Activated CD4-positive, alpha-beta T cell treated with anti-CD3 and anti-CD28 coated beads for 36 hours (primary cell): ENCODE results near the gene IQCK. TPM values are rescaled to one million over a fixed set of nuclear protein-coding genes. Genes with fewer than 3 reads are reported as not detected.

Experiments
- ATAC-seq: fragments of 200-7000 bp; cut with Tn5 transposase; one replicate; pipeline ENCODE4 v1.10.0; 2021; ENCODE audit warnings: mild to moderate bottlenecking, moderate library complexity
- CTCF ChIA-PET: fragments of 350-600 bp; sonication (Branson Sonifier 250); formaldehyde crosslinking; loops from one replicate; lab custom pipeline; 2021; ENCODE audit warnings: antibody characterized with exemption; lab: Charles Lee
- POLR2A ChIA-PET: fragments of 350-600 bp; sonication (Branson Sonifier 250); formaldehyde crosslinking; loops from one replicate; lab custom pipeline; 2021; ENCODE audit warnings: antibody characterized with exemption, inconsistent platforms; lab: Charles Lee
- DNase-seq: peaks from one replicate; pipeline ENCODE4 v3.0.0-alpha.2; 2020
- H3K27ac Mint-ChIP-seq: one replicate; pipeline ENCODE4 v1.8.0; 2021; ENCODE audit warnings: mixed read lengths
- H3K27me3 Mint-ChIP-seq: one replicate; pipeline ENCODE4 v1.8.0; 2021; ENCODE audit warnings: mixed read lengths
- H3K36me3 Mint-ChIP-seq: one replicate; pipeline ENCODE4 v1.8.0; 2021; ENCODE audit warnings: low read depth, mixed read lengths
- H3K4me1 Mint-ChIP-seq: one replicate; pipeline ENCODE4 v1.8.0; 2021; ENCODE audit warnings: mixed read lengths
- H3K4me3 Mint-ChIP-seq: one replicate; pipeline ENCODE4 v1.8.0; 2021; ENCODE audit warnings: mild to moderate bottlenecking, moderate library complexity, mixed read lengths
- H3K9me3 Mint-ChIP-seq: one replicate; pipeline ENCODE4 v1.8.0; 2021; ENCODE audit warnings: low read depth, mixed read lengths
- intact Hi-C, 2 experiments: fragments of 100-400 bp; cut with DNase I in 1 of 2; cut with micrococcal nuclease in 1 of 2; formaldehyde crosslinking; loops; one replicate each; pipeline versions ENCODE4 v1.14.2 to v1.15.1; 2022 to 2024; cut with DNase I, micrococcal nuclease
- total RNA-seq, 2 experiments: library from RNA; stranded (reverse); gene quantifications; one replicate each; pipeline ENCODE4 v1.2.3, GENCODE V29; 2021

Gene IQCK
- total RNA-seq, 2 experiments from 2014 or later = 2.7 to 3.5 TPM

DNA sequence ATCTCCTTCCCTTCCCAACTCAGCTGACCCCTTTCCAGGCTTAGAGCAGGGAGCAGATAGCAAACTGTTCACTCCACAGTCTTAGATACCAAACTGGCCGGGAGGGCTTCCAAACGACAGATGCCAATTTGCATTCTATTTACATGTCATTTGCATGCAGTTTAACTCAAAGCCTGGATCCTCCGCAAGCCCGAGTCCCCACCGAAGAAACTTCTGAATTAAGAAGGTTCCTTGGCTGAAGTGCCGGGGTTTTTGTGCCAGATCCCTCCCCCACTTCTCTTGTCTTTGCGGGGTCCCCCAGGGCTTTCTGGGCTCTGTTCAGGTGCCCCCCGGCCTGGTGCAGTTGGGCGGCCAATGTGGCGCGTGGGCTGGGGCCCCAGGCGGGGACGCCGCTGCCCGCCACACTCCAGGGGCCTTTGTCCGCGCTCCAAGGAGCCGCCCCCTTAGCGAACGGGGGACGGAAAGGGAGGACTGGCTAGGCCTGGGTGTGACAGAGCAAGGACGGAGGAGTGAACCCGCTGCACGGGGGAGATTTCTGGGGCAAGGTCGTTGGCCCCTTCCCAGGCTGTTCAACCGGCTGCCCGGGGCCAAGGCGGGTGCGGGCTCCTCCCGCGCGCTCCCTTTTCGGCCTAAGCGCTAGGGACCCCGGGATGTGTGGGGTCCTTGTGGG is 165.4 kb downstream of the IQCK start:
- DNase-seq = peak; percentile 10
- intact Hi-C loops = loop anchor here in 1 of 2 experiments (10.0 kb wide), 2 partner anchors 359 to 799 kb away; partner anchors contain the start of genes CCP110 and GDE1
- H3K36me3 Mint-ChIP-seq = no peaks in the 10 kb centered on the region
- no peaks in the 10 kb centered on the region for H3K9me3 Mint-ChIP-seq
- ATAC-seq = no peak
- peaks cover 18% of the 10 kb centered on the region for H3K27me3 Mint-ChIP-seq
- ChIA-PET POLR2A (no interaction called here), CTCF (interaction anchor here (0.5 to 1.5 kb wide), 4 partner anchors 9 to 300 kb away, joined by 3 to 6 read pairs (median 4); no protein-coding TSS in a partner anchor)
- H3K4me1 Mint-ChIP-seq = peaks cover 20% of the 10 kb centered on the region
- H3K4me3 Mint-ChIP-seq = no peak overlapping the region
- no peak overlapping the region for H3K27ac Mint-ChIP-seq

DNA sequence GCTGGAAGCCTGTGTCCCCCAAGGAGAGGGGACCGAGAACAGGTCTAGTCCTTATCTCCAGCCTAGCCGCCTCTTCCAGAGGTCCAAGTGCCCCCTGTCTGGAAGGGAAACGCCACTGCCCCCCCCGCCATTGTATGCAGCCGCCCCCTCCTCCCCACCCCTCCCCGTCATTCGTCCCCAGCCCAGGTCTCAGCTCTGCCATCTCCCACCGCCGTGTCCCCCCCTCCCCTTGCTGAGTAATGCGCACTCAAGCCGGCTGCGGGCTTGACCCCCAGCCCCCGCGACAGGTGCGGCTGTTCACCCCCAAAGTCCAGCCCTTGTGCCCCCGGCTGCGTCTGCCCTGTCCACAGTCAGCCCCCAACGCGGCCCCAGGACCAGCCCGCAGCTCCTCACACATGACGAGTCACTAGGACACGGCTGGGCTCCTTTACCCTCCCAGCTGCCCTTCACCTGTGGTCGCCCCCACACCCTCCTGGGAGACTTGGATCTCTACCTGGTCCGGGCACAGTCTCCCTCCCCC is 166.0 kb downstream of the IQCK start:
- DNase-seq (peak; percentile 26), ATAC-seq (no peak)
- CTCF ChIA-PET = interaction anchor here (1.2 to 1.4 kb wide), 2 partner anchors 300 to 323 kb away, joined by 3 to 4 read pairs; no protein-coding TSS in a partner anchor
- Mint-ChIP-seq H3K27ac (no peak overlapping the region), H3K4me1 (peaks cover 24% of the 10 kb centered on the region), H3K36me3 (no peaks in the 10 kb centered on the region), H3K4me3 (peak overlapping the region; percentile 71), H3K9me3 (no peaks in the 10 kb centered on the region), H3K27me3 (peaks cover 18% of the 10 kb centered on the region)
- POLR2A ChIA-PET = no interaction called here
- intact Hi-C loops = loop anchor here in 1 of 2 experiments (10.0 kb wide), 2 partner anchors 359 to 799 kb away; partner anchors contain the start of genes CCP110 and GDE1

DNA sequence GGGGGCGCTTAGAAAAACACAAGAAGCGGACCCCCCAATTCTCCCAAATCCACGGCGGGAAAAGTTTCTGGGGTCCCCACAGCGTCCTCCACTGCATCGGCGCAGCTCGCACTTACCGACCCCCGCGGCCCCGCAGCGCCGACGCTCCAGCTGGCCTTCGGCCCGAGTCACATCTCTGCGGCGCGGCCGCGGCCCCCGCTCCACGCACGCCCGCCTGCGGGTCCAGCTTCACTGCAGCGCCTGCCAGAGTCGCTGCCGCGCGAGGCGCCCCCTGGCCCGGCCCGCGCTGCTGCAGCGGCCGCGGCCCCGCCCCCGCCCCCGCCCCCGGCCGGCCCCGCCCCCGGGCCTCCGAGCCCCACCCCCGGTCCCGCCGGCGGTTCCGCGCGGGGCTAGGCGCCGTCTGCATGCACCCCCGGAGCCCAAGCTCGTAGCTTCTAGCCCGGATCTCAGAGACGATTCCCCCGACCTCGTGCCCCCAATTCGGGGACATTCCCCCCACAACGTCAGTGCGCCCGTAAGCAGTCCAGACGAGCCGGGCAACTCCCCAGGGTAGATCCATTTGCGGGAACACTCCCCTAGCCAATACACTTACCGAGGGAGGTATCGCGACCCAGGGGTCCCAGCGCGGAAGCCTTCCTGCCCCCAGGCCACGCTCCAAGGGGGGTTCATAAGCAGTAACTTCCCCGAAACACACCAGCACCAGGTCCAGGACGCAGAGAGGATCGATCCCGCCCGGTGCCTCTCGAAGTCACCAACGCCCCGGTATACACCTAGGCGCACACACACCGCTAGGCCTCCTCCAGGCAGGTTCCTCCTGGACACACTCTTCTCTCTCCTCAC is 166.8 kb downstream of the IQCK start, which contains the start of gene GPRC5B:
Gene GPRC5B, minus strand, starts transcription at position 238 of the 840 bp plus-strand sequence. CDS start 12,003 bp downstream, outside the sequence.
- DNase-seq = peak; percentile 51
- CTCF ChIA-PET = interaction anchor here (0.6 to 2.1 kb wide), 8 partner anchors 22 to 1020 kb away, joined by 3 to 18 read pairs (median 4); partner anchors contain the start of gene VPS35L
- ATAC-seq = peak; percentile 43
- intact Hi-C loops = loop anchor here in 1 of 2 experiments (5.0 to 10.0 kb wide), 3 partner anchors 188 to 800 kb away; partner anchors contain the start of genes CCP110 and GDE1
- Mint-ChIP-seq H3K9me3 (no peaks in the 10 kb centered on the region), H3K36me3 (no peaks in the 10 kb centered on the region), H3K4me1 (peaks cover 26% of the 10 kb centered on the region), H3K4me3 (peak within 1 kb of the TSS; percentile 71), H3K27ac (no peak within 1 kb of the TSS), H3K27me3 (peaks cover 18% of the 10 kb centered on the region)
- POLR2A ChIA-PET = no interaction called here

DNA sequence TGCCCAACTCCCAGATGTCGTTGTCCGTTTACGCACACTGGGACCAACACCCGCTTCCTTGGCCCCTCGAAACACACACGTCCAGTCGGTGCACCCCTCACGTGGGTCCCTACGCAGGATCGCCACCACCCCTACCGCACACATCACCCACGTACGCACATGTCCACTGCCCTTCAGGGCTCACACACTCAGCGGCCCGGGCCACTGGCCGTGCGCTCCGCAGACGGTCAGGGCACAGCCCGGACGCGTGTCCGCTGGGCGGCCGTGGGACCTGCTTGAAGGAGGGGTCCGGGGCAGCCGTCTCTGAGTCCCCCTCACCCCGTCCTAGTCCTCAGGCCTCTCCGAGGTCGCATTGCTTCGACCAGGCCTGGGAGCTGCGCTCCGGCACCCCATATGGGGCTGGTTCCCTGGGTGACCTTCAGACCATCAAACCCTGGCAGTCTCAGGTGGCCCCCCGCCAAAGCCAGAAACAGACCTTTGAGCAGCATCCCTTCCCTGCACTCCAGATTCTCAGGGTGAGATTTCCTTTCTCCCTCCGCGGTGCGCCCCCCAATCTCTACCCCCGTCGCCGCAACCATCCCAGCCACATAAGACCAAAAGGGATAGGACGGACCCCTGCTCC is 167.5 kb downstream of the IQCK start:
- intact Hi-C loops = loop anchor here (1.0 to 10.0 kb wide), 9 partner anchors 167 to 801 kb away; partner anchors contain the start of genes CCP110 (in 1 of the 2), GDE1 (in 1 of the 2), IQCK (in 1 of the 2) and KNOP1 (in 1 of the 2)
- ATAC-seq (no peak), DNase-seq (peak; percentile 18)
- Mint-ChIP-seq H3K27ac (no peak overlapping the region), H3K27me3 (peaks cover 18% of the 10 kb centered on the region), H3K4me3 (peak overlapping the region; percentile 71), H3K9me3 (no peaks in the 10 kb centered on the region), H3K36me3 (no peaks in the 10 kb centered on the region), H3K4me1 (peaks cover 26% of the 10 kb centered on the region)
- ChIA-PET POLR2A (no interaction called here), CTCF (interaction anchor here (0.9 to 2.4 kb wide), 10 partner anchors 14 to 330 kb away, joined by 3 to 18 read pairs (median 8); partner anchors contain the start of gene VPS35L)

DNA sequence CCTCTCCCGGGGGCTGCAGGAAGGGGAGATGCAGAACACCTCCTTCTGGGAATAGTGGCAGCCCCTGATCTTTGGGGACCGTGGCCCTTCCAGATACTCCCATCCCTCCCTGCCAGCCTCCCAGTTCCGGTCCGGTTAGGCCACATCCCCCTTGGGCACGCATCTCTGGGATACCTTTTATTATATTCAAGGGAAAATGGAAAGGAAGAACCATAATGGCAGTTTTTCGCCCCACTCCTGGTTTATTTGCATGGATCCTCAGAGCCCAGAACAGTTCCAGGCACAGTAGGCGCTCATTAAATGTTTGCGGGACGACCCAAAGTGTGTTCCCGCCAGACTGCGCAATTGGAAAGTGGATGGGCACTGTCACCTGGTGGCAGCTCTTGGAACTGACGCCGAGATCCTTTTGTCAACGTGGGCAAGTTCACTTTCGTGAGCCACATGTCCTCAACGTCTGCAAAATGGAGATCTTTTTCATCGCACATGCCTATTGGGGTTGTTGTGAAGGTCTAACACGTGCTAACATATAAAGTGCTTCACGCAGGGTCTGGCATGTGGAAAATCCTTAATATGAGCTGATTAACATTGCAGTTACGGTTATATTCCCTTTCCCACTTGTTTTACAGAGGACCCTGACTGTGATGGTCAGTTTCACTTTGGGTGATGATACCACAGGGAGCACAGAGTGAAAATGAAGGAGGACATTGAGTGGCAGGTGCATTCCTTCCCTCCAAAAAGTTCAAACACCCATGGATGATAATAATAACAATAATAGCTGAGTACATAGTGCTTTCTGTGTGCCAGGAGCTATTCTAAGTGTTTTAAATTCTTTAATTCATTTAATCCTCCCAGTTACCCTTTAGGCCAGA is 168.2 kb downstream of the IQCK start:
- Mint-ChIP-seq H3K36me3 (no peaks in the 10 kb centered on the region), H3K9me3 (no peaks in the 10 kb centered on the region), H3K27me3 (peaks cover 18% of the 10 kb centered on the region), H3K27ac (peak overlapping the region; percentile 47), H3K4me3 (peak overlapping the region; percentile 71), H3K4me1 (peaks cover 26% of the 10 kb centered on the region)
- ChIA-PET POLR2A (interaction anchor here (0.6 kb wide), 1 partner anchor 163 kb away, joined by 6 read pairs; no protein-coding TSS in a partner anchor), CTCF (interaction anchor here (0.6 to 2.4 kb wide), 21 partner anchors 10 to 1668 kb away, joined by 3 to 18 read pairs (median 3); partner anchors contain the start of gene VPS35L)
- intact Hi-C loops = loop anchor here (1.0 to 10.0 kb wide), 9 partner anchors 168 to 802 kb away; partner anchors contain the start of genes CCP110 (in 1 of the 2), GDE1 (in 1 of the 2), IQCK (in 1 of the 2) and KNOP1 (in 1 of the 2)
- peak; percentile 90 for DNase-seq
- peak; percentile 79 for ATAC-seq

DNA sequence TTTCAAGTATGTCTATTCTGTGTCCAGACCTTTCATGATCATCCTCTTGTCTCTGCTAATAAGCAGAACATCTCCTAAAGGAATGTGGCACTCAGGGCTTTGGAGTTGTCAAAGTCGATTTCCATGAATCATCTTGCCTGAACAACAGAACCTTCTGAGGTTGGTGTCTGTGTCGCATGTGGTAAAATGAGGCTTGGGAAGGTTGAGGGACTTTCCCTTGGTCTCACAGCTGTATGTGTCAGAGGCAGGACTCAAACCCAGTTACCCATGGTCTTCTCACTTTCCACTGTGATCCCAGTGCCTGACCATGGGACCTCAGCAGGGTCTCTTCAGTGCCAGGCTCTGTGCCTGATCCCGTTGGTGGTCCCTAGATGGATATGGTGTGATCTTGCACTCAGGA is 170.8 kb downstream of the IQCK start:
- intact Hi-C loops = loop anchor here in 1 of 2 experiments (5.0 to 10.0 kb wide), 3 partner anchors 192 to 804 kb away; partner anchors contain the start of genes CCP110 and GDE1
- POLR2A ChIA-PET = no interaction called here
- H3K4me3 Mint-ChIP-seq = no peak overlapping the region
- H3K27ac Mint-ChIP-seq = no peak overlapping the region
- peak; percentile 34 for ATAC-seq
- CTCF ChIA-PET = interaction anchor here (1.0 to 1.5 kb wide), 3 partner anchors 287 to 331 kb away, joined by 3 to 4 read pairs (median 4); no protein-coding TSS in a partner anchor
- H3K36me3 Mint-ChIP-seq = no peaks in the 10 kb centered on the region
- H3K27me3 Mint-ChIP-seq = peaks cover 10% of the 10 kb centered on the region
- peaks cover 26% of the 10 kb centered on the region for H3K4me1 Mint-ChIP-seq
- peak; percentile 22 for DNase-seq
- H3K9me3 Mint-ChIP-seq = no peaks in the 10 kb centered on the region

DNA sequence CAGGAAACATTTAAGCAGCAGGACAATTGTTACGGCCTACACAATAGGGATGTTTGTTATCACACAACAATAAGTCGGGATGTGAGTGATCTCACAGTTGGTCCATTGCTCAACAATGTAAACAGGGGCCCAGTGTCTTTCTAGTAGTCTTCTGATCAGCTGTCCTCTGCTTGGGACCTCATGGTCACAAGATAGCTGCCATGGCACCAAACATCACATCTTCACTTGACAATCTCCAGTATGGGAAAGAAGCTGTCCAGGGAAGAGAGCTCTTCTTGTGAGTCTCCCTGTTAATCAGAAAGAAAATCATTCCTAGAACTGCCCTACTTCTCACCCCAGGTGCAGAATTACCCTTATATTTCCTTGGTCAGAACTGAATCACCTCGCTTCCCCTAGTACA is 172.8 kb downstream of the IQCK start:
- POLR2A ChIA-PET = no interaction called here
- H3K4me3 Mint-ChIP-seq = no peak overlapping the region
- peaks cover 13% of the 10 kb centered on the region for H3K4me1 Mint-ChIP-seq
- no peak for ATAC-seq
- peaks cover 2% of the 10 kb centered on the region for H3K27me3 Mint-ChIP-seq
- CTCF ChIA-PET = interaction anchor here (0.8 to 1.5 kb wide), 3 partner anchors 13 to 336 kb away, joined by 3 to 7 read pairs (median 3); partner anchors contain the start of gene VPS35L
- no peaks in the 10 kb centered on the region for H3K9me3 Mint-ChIP-seq
- H3K36me3 Mint-ChIP-seq = no peaks in the 10 kb centered on the region
- no peak overlapping the region for H3K27ac Mint-ChIP-seq
- no peak for DNase-seq
- intact Hi-C loops = no loop called here

DNA sequence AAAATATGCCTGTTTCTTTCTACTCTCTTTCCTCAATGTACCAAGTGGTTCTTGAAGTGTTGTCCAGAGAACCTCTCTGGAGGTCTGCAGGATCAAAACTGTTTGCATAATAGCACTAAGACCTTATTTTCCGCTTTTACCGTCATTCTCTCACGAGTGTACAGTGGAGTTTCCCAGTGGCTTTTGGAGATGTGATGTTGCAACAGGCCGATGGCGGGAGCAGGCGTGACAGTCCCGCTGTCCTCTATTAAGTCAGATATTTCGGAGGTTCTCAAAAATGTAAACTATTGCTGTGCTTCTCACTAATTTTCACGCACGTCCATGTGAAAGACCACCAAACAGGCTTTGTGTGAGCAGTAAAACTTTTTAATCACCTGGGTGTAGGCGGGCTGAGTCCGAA is 174.8 kb downstream of the IQCK start:
- Mint-ChIP-seq H3K4me1 (peaks cover 6% of the 10 kb centered on the region), H3K27ac (no peak overlapping the region), H3K4me3 (no peak overlapping the region), H3K36me3 (no peaks in the 10 kb centered on the region), H3K27me3 (no peaks in the 10 kb centered on the region), H3K9me3 (no peaks in the 10 kb centered on the region)
- POLR2A ChIA-PET = no interaction called here
- CTCF ChIA-PET = interaction anchor here (0.8 to 1.6 kb wide), 2 partner anchors 14 to 337 kb away, joined by 3 to 4 read pairs; partner anchors contain the start of gene VPS35L
- no peak for ATAC-seq
- no peak for DNase-seq
- intact Hi-C loops = no loop called here

DNA sequence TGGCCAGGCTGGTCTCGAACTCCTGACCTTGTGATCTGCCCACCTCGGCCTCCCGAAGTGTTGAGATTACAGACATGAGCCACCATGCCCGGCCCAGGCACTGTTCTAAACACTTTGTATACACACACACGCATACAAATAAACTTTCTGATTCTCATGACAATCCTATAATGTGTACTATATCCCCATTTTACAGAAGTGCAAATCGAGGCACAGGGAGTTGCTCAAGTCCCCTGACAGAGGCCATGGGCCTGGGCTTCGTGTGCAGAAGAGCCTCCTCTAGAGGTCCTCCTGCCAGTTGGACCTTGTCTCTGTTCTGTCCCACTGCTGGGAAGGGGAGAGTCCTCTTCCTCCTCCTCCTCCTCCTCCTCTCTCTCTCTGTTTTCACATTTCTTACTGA is 176.5 kb downstream of the IQCK start:
- ChIA-PET CTCF (interaction anchor here (0.6 to 1.6 kb wide), 2 partner anchors 13 to 487 kb away, joined by 3 to 4 read pairs; no protein-coding TSS in a partner anchor), POLR2A (no interaction called here)
- Mint-ChIP-seq H3K27me3 (peaks cover 6% of the 10 kb centered on the region), H3K27ac (no peak overlapping the region), H3K4me3 (no peak overlapping the region), H3K4me1 (no peaks in the 10 kb centered on the region), H3K9me3 (no peaks in the 10 kb centered on the region), H3K36me3 (no peaks in the 10 kb centered on the region)
- intact Hi-C loops = no loop called here
- ATAC-seq (no peak), DNase-seq (no peak)
